Testis (tissue), 2 donors: ENCODE results near the gene BTD.

Experiments used
- POLR2A ChIP-seq: fragments of 450-650 bp; IDR thresholded peaks from one replicate; pipeline ENCODE4 v1.6.1; 2017; ENCODE audit warnings: antibody characterized with exemption, mild to moderate bottlenecking, moderate library complexity
- TF ChIP-seq, protein P1 (sequence below), 3 experiments: fragments of 450-650 bp in 2 of 3; fragments of 200-600 bp in 1 of 3; sonication (generic) in 1 of 3; IDR thresholded peaks; one replicate each; pipeline ENCODE4 v1.5.1; 2016 to 2019; ENCODE audit warnings: antibody characterized with exemption in 3 of 3, mild to moderate bottlenecking in 2 of 3, moderate library complexity in 1 of 3

DNA sequence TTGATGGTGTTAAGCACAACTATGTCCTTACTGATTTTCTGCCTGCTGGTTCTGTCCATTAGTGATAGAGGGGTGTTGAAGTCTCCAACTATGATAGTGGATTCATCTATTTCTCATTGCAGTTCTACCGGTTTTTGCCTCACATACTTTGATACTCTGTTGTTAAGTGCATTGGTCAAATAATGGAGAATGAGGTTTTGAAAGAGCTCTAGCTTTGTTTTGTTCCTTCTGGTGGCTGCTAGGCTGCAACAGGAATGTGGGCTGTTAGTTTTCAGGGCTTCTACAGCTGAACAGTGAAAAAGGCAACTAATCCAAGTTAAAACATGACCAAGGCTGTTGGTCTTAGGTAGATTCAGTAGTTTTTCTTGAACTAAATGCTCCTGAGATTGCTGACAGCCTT lies 62.6 kb downstream of the BTD start:
- TF ChIP-seq POLR2A = no peak
- TF ChIP-seq, protein P1, sequence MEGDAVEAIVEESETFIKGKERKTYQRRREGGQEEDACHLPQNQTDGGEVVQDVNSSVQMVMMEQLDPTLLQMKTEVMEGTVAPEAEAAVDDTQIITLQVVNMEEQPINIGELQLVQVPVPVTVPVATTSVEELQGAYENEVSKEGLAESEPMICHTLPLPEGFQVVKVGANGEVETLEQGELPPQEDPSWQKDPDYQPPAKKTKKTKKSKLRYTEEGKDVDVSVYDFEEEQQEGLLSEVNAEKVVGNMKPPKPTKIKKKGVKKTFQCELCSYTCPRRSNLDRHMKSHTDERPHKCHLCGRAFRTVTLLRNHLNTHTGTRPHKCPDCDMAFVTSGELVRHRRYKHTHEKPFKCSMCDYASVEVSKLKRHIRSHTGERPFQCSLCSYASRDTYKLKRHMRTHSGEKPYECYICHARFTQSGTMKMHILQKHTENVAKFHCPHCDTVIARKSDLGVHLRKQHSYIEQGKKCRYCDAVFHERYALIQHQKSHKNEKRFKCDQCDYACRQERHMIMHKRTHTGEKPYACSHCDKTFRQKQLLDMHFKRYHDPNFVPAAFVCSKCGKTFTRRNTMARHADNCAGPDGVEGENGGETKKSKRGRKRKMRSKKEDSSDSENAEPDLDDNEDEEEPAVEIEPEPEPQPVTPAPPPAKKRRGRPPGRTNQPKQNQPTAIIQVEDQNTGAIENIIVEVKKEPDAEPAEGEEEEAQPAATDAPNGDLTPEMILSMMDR (IDR thresholded peaks at IDR 0.05) = no peak
